DLD1 (cell line): ENCODE measurements around the gene RPLP2.

ENCODE experiments used
- in situ Hi-C: cut with HindIII; loops from 2 replicates; pipeline ENCODE4 v1.10.0; 2017; ENCODE audit warnings: low sequenced_read_pairs

RPLP2 gene

GRCh38 chr11:772429-773390 is 37.1 kb upstream of the RPLP2 start:
- in situ Hi-C loops, result loop anchor here (25.0 kb wide), 1 partner anchor 110 kb away; no protein-coding TSS in a partner anchor

GRCh38 chr11:773425-773824 is 36.3 kb upstream of the RPLP2 start:
- in situ Hi-C loops, result loop anchor here (25.0 kb wide), 1 partner anchor 111 kb away; no protein-coding TSS in a partner anchor

- in situ Hi-C loops, result loop anchor here (25.0 kb wide), 1 partner anchor 112 kb away; no protein-coding TSS in a partner anchor
These were observed 35.9 kb upstream of the RPLP2 start for GRCh38 chr11:773830-774229.

- in situ Hi-C loops, result loop anchor here (25.0 kb wide), 1 partner anchor 113 kb away; no protein-coding TSS in a partner anchor
These were observed 34.7 kb upstream of the RPLP2 start for GRCh38 chr11:774873-775592.

- in situ Hi-C loops, result no loop called here
These were observed 33.6 kb upstream of the RPLP2 start for GRCh38 chr11:776263-776560.

- in situ Hi-C loops, result no loop called here
These were observed 33.0 kb upstream of the RPLP2 start for GRCh38 chr11:776561-777287.

GRCh38 chr11:777288-778255 is 32.2 kb upstream of the RPLP2 start, which contains the start of gene GATD1:
Gene GATD1, minus strand, starts transcription at chr11:777487. Its CDS starts 25 bp downstream, at chr11:777462.
- in situ Hi-C loops, result no loop called here

GRCh38 chr11:778976-779954 is 30.5 kb upstream of the RPLP2 start:
- in situ Hi-C loops, result no loop called here

- in situ Hi-C loops, result no loop called here
These were observed 29.7 kb upstream of the RPLP2 start for GRCh38 chr11:779955-780532.

GRCh38 chr11:782264-783174 is 27.2 kb upstream of the RPLP2 start:
- in situ Hi-C loops, result no loop called here

GRCh38 chr11:783581-784015 is 26.2 kb upstream of the RPLP2 start:
- in situ Hi-C loops, result no loop called here

- in situ Hi-C loops, result no loop called here
These were observed 23.3 kb upstream of the RPLP2 start for GRCh38 chr11:786235-787083.

GRCh38 chr11:787084-787675 is 22.6 kb upstream of the RPLP2 start:
- in situ Hi-C loops, result no loop called here

GRCh38 chr11:788009-788640 is 21.6 kb upstream of the RPLP2 start:
- in situ Hi-C loops, result no loop called here
